Smooth muscle cell (in vitro differentiated cells): ENCODE measurements around the gene HIPK2. TPM values are rescaled to one million over a fixed set of nuclear protein-coding genes. Genes with fewer than 3 reads are reported as not detected.

ENCODE experiments used
- DNase-seq: peaks from one replicate; lab custom pipeline; 2025; ENCODE audit not compliant: unreplicated experiment; lab: John Stamatoyannopoulos, UW
- H2AFZ ChIP-seq: fragments of 200-600 bp; sonication (generic); 2 replicates; pipeline ENCODE4 v1.6.0; 2016; ENCODE audit warnings: antibody characterized with exemption, low read depth, mild to moderate bottlenecking
- H3F3A ChIP-seq: fragments of 200-600 bp; sonication (generic); 2 replicates; pipeline ENCODE4 v1.6.0; 2017; ENCODE audit warnings: antibody characterized with exemption, low read depth
- H3K27ac ChIP-seq: fragments of 200-600 bp; sonication (generic); 2 replicates; pipeline ENCODE4 v1.5.1; 2016; ENCODE audit warnings: low read depth, mild to moderate bottlenecking
- H3K27me3 ChIP-seq: fragments of 200-600 bp; sonication (generic); 2 replicates; pipeline ENCODE4 v1.6.1; 2016; ENCODE audit warnings: low read depth, mild to moderate bottlenecking
- H3K36me3 ChIP-seq: fragments of 200-600 bp; sonication (generic); 2 replicates; pipeline ENCODE4 v1.5.1; 2016; ENCODE audit warnings: low read depth
- H3K4me1 ChIP-seq: fragments of 200-600 bp; sonication (generic); 2 replicates; pipeline ENCODE4 v1.5.1; 2016; ENCODE audit warnings: low read depth
- H3K4me2 ChIP-seq: fragments of 200-600 bp; sonication (generic); 2 replicates; pipeline ENCODE4 v1.6.0; 2016; ENCODE audit warnings: mild to moderate bottlenecking
- H3K4me3 ChIP-seq: fragments of 200-600 bp; sonication (generic); 2 replicates; pipeline ENCODE4 v1.5.1; 2016; ENCODE audit warnings: mild to moderate bottlenecking
- H3K79me2 ChIP-seq: fragments of 200-600 bp; sonication (generic); 2 replicates; pipeline ENCODE4 v1.6.0; 2016; ENCODE audit warnings: low read depth, mild to moderate bottlenecking
- H3K9ac ChIP-seq: fragments of 200-600 bp; sonication (generic); 2 replicates; pipeline ENCODE4 v1.6.0; 2016; ENCODE audit warnings: low read depth
- H3K9me3 ChIP-seq: fragments of 200-600 bp; sonication (generic); replicated peaks from 2 replicates; pipeline ENCODE4 v1.5.1; 2016; ENCODE audit warnings: low read depth
- H4K20me1 ChIP-seq: fragments of 200-600 bp; sonication (generic); 2 replicates; pipeline ENCODE4 v1.6.0; 2016; ENCODE audit warnings: low read depth
- WGBS: methylation state at CpG from one replicate; pipeline ENCODE4 v1.1.7; 2016; ENCODE audit warnings: low lambda C conversion rate; 5-methylcytosine and 5-hydroxymethylcytosine counted together
- polyA plus RNA-seq: library from polyadenylated mRNA; unstranded; fragments of >200 nt; fragmentation: Nextera tagmentation; extraction: Ambion mirVana; gene quantifications from 2 replicates; pipeline ENCODE4 v1.2.1, GENCODE V29; 2016
- total RNA-seq: library from RNA; depleted of rRNA; stranded (reverse); fragments of >200 nt; gene quantifications from 2 replicates; pipeline ENCODE4 v1.2.3, GENCODE V29; 2014
- TF ChIP-seq, protein P1 (sequence below): fragments of 200-600 bp; sonication (generic); IDR thresholded peaks from 2 replicates; pipeline ENCODE4 v1.5.1; 2017; ENCODE audit warnings: borderline replicate concordance, mild to moderate bottlenecking, antibody characterized with exemption; ENCODE audit not compliant: insufficient read depth, poor library complexity, severe bottlenecking

HIPK2 gene
- total and polyA plus RNA-seq, 2 experiments from 2014 or later, result 3.0 to 11.2 TPM

DNA sequence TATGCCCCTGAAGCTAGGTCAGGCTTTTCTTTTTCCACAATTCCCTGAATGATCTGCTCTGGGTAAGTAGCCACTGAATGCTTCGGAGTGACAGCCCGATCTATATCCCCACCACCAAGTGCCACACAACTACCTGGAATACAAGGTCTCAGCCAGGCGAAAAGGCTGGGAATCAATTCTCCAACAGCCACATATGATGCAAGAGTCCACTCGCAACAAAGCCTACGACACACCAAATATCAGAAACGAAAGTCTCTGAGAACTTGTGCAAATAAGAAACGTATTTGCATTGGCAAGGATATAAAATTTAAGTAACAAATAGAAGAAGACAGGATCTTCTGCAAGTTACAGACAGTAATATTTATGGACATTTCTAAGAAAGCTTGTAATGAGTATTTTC lies 5.7 kb downstream of the HIPK2 start:
- TF ChIP-seq, protein P1, sequence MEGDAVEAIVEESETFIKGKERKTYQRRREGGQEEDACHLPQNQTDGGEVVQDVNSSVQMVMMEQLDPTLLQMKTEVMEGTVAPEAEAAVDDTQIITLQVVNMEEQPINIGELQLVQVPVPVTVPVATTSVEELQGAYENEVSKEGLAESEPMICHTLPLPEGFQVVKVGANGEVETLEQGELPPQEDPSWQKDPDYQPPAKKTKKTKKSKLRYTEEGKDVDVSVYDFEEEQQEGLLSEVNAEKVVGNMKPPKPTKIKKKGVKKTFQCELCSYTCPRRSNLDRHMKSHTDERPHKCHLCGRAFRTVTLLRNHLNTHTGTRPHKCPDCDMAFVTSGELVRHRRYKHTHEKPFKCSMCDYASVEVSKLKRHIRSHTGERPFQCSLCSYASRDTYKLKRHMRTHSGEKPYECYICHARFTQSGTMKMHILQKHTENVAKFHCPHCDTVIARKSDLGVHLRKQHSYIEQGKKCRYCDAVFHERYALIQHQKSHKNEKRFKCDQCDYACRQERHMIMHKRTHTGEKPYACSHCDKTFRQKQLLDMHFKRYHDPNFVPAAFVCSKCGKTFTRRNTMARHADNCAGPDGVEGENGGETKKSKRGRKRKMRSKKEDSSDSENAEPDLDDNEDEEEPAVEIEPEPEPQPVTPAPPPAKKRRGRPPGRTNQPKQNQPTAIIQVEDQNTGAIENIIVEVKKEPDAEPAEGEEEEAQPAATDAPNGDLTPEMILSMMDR, result no peak
- Histone ChIP-seq H3K9me3 (no peaks in the 10 kb centered on the region), H3K36me3 (no peaks in the 10 kb centered on the region), H3K4me1 (peaks cover 11% of the 10 kb centered on the region), H3K27ac (peak overlapping the region; percentile 81), H3K27me3 (no peaks in the 10 kb centered on the region), H4K20me1 (peaks cover 80% of the 10 kb centered on the region), H3K79me2 (peaks cover 72% of the 10 kb centered on the region), H3K4me2 (peak overlapping the region; percentile 56), H3K9ac (peak overlapping the region; percentile 36), H3K4me3 (no peak overlapping the region), H2AFZ (no peak overlapping the region), H3F3A (peaks cover 23% of the 10 kb centered on the region)
- 98% methylated on average over 7 of the region's 7 CpGs for whole genome bisulfite sequencing
- DNase-seq, result no peak

DNA sequence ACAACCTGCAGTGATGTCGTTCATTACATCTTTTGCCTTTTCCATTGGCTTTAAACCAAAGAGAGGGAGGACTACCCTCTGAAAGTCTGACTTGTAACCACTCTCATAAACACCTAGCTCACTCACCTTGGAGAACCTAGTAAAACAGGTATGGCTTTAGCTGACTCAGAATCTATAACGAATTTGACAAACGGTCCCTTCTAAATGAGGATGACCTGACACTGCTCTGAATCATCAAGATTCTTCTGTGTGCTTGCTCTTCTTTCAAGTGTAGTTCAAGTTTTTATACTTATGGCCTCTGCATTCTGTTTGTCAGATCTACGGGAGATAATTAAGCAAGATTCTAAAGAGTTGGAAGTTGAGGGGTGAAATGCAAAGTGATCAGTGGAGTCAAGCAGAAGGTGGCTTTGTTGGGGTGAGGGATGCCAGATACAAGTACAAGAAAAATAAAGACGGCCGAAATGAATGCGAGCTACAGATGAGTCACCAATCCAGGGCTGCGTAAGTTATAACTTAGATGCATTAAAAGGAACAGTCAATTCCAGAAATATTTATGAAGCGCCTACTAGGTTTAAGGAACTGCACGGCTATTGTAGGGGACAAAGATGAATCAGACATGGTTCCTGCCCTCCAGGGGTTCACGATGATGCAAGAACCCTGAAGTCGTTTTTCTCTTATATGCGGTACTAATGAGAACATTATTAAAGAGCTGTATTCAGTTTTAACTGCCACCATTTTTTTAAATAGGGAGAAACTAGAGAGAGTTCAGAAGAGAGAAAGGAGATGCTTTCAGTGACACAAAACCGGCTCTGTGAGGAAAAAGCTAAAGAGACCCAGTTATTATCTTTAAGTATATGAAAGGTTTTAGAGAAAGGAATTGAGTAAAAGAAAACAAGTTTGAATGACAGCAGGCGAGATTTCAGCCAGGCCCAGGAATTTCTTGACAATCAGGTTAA lies 6.5 kb downstream of the HIPK2 start:
- H2AFZ ChIP-seq, result no peak overlapping the region
- H3K79me2 ChIP-seq, result peaks cover 80% of the 10 kb centered on the region
- H3K4me2 ChIP-seq, result peak overlapping the region; percentile 56
- H3K9ac ChIP-seq, result peak overlapping the region; percentile 36
- no peak for DNase-seq
- H3K9me3 ChIP-seq, result no peaks in the 10 kb centered on the region
- 47% methylated on average over 15 of the region's 15 CpGs for WGBS
- H3K27me3 ChIP-seq, result no peaks in the 10 kb centered on the region
- peaks cover 11% of the 10 kb centered on the region for H3K4me1 ChIP-seq
- TF ChIP-seq, protein P1, result no peak
- peaks cover 88% of the 10 kb centered on the region for H4K20me1 ChIP-seq
- peaks cover 17% of the 10 kb centered on the region for H3F3A ChIP-seq
- H3K27ac ChIP-seq, result peak overlapping the region; percentile 81
- H3K4me3 ChIP-seq, result peak overlapping the region; percentile 11
- H3K36me3 ChIP-seq, result no peaks in the 10 kb centered on the region

DNA sequence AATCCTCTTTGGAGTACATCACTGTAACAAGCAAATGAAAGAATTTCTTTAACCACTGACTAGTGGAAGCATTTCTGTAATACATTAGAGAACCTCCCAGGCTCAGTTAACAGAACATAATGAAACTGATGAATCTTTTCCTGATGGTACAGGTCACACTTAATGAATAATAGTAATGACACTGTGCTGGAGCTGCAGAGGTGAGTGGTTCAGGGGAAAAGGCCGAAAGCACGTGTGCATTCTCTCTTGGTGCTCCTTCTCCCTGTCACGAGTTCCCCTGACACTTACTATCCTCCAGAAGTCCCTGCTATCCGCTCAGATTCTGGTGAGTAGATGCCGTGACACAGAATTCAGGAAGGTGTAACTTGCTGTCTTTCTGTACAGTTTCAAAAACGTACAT lies 8.0 kb downstream of the HIPK2 start:
- Histone ChIP-seq H3K4me3 (no peak overlapping the region), H3K79me2 (peaks cover 79% of the 10 kb centered on the region), H3K36me3 (no peaks in the 10 kb centered on the region), H4K20me1 (peaks cover 90% of the 10 kb centered on the region), H3K9ac (no peak overlapping the region), H3K9me3 (no peaks in the 10 kb centered on the region), H3K4me1 (peaks cover 11% of the 10 kb centered on the region), H3F3A (peaks cover 12% of the 10 kb centered on the region), H3K27me3 (no peaks in the 10 kb centered on the region), H3K4me2 (no peak overlapping the region), H2AFZ (no peak overlapping the region), H3K27ac (peak overlapping the region; percentile 81)
- DNase-seq, result no peak
- TF ChIP-seq, protein P1, result no peak
- WGBS, result 76% methylated on average over 6 of the region's 6 CpGs
